H7 (cell line): ENCODE data around the gene MLLT1. TPM values are rescaled to one million over a fixed set of nuclear protein-coding genes. Genes with fewer than 3 reads are reported as not detected.

Source experiments
- DNase-seq: peaks from one replicate; pipeline ENCODE4 v3.0.0; 2012
- H3K27me3 ChIP-seq: 2 replicates; pipeline ENCODE4 v1.6.0; 2011; ENCODE audit warnings: mild to moderate bottlenecking, low read length; ENCODE audit not compliant: control insufficient read depth, insufficient read depth
- H3K36me3 ChIP-seq: replicated peaks from 2 replicates; pipeline ENCODE4 v1.5.1; 2011; ENCODE audit warnings: low read length; ENCODE audit not compliant: control insufficient read depth, insufficient read depth
- H3K4me3 ChIP-seq: 2 replicates; pipeline ENCODE4 v1.5.1; 2011; ENCODE audit warnings: low read depth, mild to moderate bottlenecking, control low read depth, low read length, moderate library complexity; ENCODE audit not compliant: insufficient read depth
- total RNA-seq: library from RNA; depleted of rRNA; stranded (reverse); fragments of >200 nt; shearing (Covaris generic); gene quantifications from 2 replicates; pipeline ENCODE4 v1.2.3, GENCODE V29; 2014

The MLLT1 gene
- total RNA-seq, 1 experiment from 2014 or later: 17.3 TPM

GRCh38 chr19:6211632-6212402 lies 68.0 kb downstream of the MLLT1 start:
- DNase-seq: peak; percentile 59
- H3K36me3 ChIP-seq: no peaks in the 10 kb centered on the region; the same call in 1 of the 2 replicates
- no peak overlapping the region for H3K4me3 ChIP-seq
- H3K27me3 ChIP-seq: no peaks in the 10 kb centered on the region

GRCh38 chr19:6210721-6211600 lies 68.8 kb downstream of the MLLT1 start:
- Histone ChIP-seq H3K27me3 (no peaks in the 10 kb centered on the region), H3K36me3 (no peaks in the 10 kb centered on the region; the same call in 1 of the 2 replicates), H3K4me3 (no peak overlapping the region)
- peak; percentile 58 for DNase-seq

GRCh38 chr19:6210091-6210490 lies 69.7 kb downstream of the MLLT1 start:
- peak; percentile 21 for DNase-seq
- Histone ChIP-seq H3K27me3 (no peaks in the 10 kb centered on the region), H3K4me3 (no peak overlapping the region), H3K36me3 (no peaks in the 10 kb centered on the region; the same call in 1 of the 2 replicates)

- no peak for DNase-seq
- H3K27me3 ChIP-seq: no peaks in the 10 kb centered on the region
- H3K4me3 ChIP-seq: no peak overlapping the region
- no peaks in the 10 kb centered on the region; the same call in 1 of the 2 replicates for H3K36me3 ChIP-seq
Measured at GRCh38 chr19:6209680-6210079, 70.1 kb downstream of the MLLT1 start.

- H3K27me3 ChIP-seq: no peaks in the 10 kb centered on the region
- no peak overlapping the region for H3K4me3 ChIP-seq
- H3K36me3 ChIP-seq: no peaks in the 10 kb centered on the region
- peak; percentile 32 for DNase-seq
Measured at GRCh38 chr19:6209233-6209632, 70.5 kb downstream of the MLLT1 start.

GRCh38 chr19:6204866-6205723 lies 74.7 kb downstream of the MLLT1 start:
- no peaks in the 10 kb centered on the region for H3K27me3 ChIP-seq
- DNase-seq: peak; percentile 42
- no peaks in the 10 kb centered on the region for H3K36me3 ChIP-seq
- H3K4me3 ChIP-seq: no peak overlapping the region

- H3K4me3 ChIP-seq: no peak overlapping the region
- H3K27me3 ChIP-seq: no peaks in the 10 kb centered on the region
- DNase-seq: peak; percentile 16
- no peaks in the 10 kb centered on the region for H3K36me3 ChIP-seq
Measured at GRCh38 chr19:6204212-6204611, 75.6 kb downstream of the MLLT1 start.

- H3K4me3 ChIP-seq: peak overlapping the region; percentile 79
- DNase-seq: peak; percentile 100
- peaks cover 3% of the 10 kb centered on the region; the same call in 1 of the 2 replicates for H3K27me3 ChIP-seq
- no peaks in the 10 kb centered on the region for H3K36me3 ChIP-seq
Measured at GRCh38 chr19:6199240-6199994, 80.4 kb downstream of the MLLT1 start.

GRCh38 chr19:6198896-6199239 lies 80.9 kb downstream of the MLLT1 start:
- peaks cover 3% of the 10 kb centered on the region; the same call in 1 of the 2 replicates for H3K27me3 ChIP-seq
- H3K36me3 ChIP-seq: no peaks in the 10 kb centered on the region
- H3K4me3 ChIP-seq: peak overlapping the region; percentile 79
- DNase-seq: no peak

- Histone ChIP-seq H3K36me3 (no peaks in the 10 kb centered on the region), H3K27me3 (peaks cover 3% of the 10 kb centered on the region; the same call in 1 of the 2 replicates), H3K4me3 (no peak overlapping the region)
- DNase-seq: no peak
Measured at GRCh38 chr19:6196361-6196760, 83.4 kb downstream of the MLLT1 start.

- no peaks in the 10 kb centered on the region for H3K27me3 ChIP-seq
- no peaks in the 10 kb centered on the region for H3K36me3 ChIP-seq
- no peak overlapping the region for H3K4me3 ChIP-seq
- DNase-seq: no peak
Measured at GRCh38 chr19:6188811-6189210, 91.0 kb downstream of the MLLT1 start.

GRCh38 chr19:6187374-6187773 lies 92.4 kb downstream of the MLLT1 start:
- no peaks in the 10 kb centered on the region for H3K36me3 ChIP-seq
- no peak overlapping the region for H3K4me3 ChIP-seq
- DNase-seq: no peak
- no peaks in the 10 kb centered on the region for H3K27me3 ChIP-seq

GRCh38 chr19:6185835-6186834 lies 93.6 kb downstream of the MLLT1 start:
- DNase-seq: no peak

More at GRCh38 chr19:6185835-6186834, 93.6 kb downstream of the MLLT1 start:
- no peaks in the 10 kb centered on the region for H3K27me3 ChIP-seq
- H3K36me3 ChIP-seq: no peaks in the 10 kb centered on the region
- no peak overlapping the region for H3K4me3 ChIP-seq
